Retinal pigment epithelial cell (primary cell): ENCODE results near the gene ATP2B2.

Source experiments
- DNase-seq: peaks from one replicate; pipeline ENCODE4 v3.0.0-alpha.2; 2010; ENCODE audit warnings: low read depth
- H3K4me3 ChIP-seq: 2 replicates; pipeline ENCODE4 v1.5.1; 2011; ENCODE audit warnings: mild to moderate bottlenecking, low read length, control low read depth, moderate library complexity
- TF ChIP-seq, protein P1 (sequence below): conservative IDR thresholded peaks from 2 replicates; pipeline ENCODE4 v1.5.1; 2011; ENCODE audit warnings: low read depth, low read length, control low read depth, inconsistent platforms

ATP2B2 gene

GRCh38 chr3:10508235-10508618 is 2.8 kb upstream of the ATP2B2 start:
- no peak overlapping the region for H3K4me3 ChIP-seq
- TF ChIP-seq, protein P1, sequence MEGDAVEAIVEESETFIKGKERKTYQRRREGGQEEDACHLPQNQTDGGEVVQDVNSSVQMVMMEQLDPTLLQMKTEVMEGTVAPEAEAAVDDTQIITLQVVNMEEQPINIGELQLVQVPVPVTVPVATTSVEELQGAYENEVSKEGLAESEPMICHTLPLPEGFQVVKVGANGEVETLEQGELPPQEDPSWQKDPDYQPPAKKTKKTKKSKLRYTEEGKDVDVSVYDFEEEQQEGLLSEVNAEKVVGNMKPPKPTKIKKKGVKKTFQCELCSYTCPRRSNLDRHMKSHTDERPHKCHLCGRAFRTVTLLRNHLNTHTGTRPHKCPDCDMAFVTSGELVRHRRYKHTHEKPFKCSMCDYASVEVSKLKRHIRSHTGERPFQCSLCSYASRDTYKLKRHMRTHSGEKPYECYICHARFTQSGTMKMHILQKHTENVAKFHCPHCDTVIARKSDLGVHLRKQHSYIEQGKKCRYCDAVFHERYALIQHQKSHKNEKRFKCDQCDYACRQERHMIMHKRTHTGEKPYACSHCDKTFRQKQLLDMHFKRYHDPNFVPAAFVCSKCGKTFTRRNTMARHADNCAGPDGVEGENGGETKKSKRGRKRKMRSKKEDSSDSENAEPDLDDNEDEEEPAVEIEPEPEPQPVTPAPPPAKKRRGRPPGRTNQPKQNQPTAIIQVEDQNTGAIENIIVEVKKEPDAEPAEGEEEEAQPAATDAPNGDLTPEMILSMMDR: no peak
- DNase-seq: no peak

- no peak overlapping the region for H3K4me3 ChIP-seq
- TF ChIP-seq, protein P1: no peak
- no peak for DNase-seq
Observed at GRCh38 chr3:10507331-10507730, 1.9 kb upstream of the ATP2B2 start.

- TF ChIP-seq, protein P1: no peak
- H3K4me3 ChIP-seq: no peak overlapping the region
- no peak for DNase-seq
Observed at GRCh38 chr3:10506696-10507095, 1.3 kb upstream of the ATP2B2 start.

GRCh38 chr3:10505791-10506585 is 602 bp upstream of the ATP2B2 start:
- TF ChIP-seq, protein P1: no peak
- H3K4me3 ChIP-seq: peak overlapping the region; percentile 21
- no peak for DNase-seq

- H3K4me3 ChIP-seq: peak overlapping the region; percentile 39
- DNase-seq: no peak
- TF ChIP-seq, protein P1: peak; percentile 10
Observed at GRCh38 chr3:10504171-10505049, 976 bp downstream of the ATP2B2 start.

DNA sequence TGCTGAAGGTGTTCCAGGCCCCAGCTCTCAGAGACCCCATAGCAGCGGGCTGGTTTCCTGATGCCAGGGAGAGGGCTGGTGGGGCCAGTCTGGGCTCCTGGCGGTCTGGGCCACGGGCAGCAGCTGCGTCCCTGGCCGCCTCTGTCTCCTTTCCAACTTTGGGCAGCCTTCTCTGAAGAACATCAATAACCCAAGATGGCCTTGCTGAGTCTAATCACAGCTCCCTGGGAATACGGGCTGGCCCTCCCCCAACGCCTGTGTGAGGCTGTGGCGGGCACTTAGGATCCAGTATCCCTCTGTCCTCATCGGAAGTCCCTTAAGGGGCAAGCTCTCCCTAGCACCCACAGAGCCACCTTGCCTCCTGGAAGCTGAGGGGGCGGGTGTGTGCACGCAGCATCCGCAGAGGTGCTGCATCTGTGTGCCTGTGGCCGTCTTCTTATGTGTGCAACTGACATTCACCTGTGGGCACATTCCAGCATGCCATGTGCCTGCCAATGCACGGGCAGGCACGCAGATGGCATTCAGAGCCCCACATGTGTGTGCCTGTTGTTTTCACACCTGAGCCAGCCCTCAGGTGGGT is 2.1 kb downstream of the ATP2B2 start:
- no peak for DNase-seq
- TF ChIP-seq, protein P1: no peak
- H3K4me3 ChIP-seq: no peak overlapping the region
